Tibial nerve (tissue), 3 donors: Measurements from ENCODE around the gene LZTR1.

Source experiments
- CTCF ChIP-seq, 5 experiments: fragments of 200-600 bp in 3 of 5; fragments of 450-650 bp in 2 of 5; sonication (generic) in 3 of 5; IDR thresholded peaks; one replicate each; pipeline ENCODE4 v1.5.1; 2016 to 2019; ENCODE audit warnings: antibody characterized with exemption in 5 of 5, mild to moderate bottlenecking in 3 of 5, moderate library complexity in 2 of 5
- POLR2A ChIP-seq, 2 donors: fragments of 450-650 bp; IDR thresholded peaks; one replicate each; pipeline ENCODE4 v1.6.1; 2017; ENCODE audit warnings: antibody characterized with exemption in 2 of 2, mild to moderate bottlenecking in 2 of 2, moderate library complexity in 2 of 2

- TF ChIP-seq CTCF (IDR thresholded peaks at IDR 0.05) (no peak), POLR2A (IDR thresholded peaks at IDR 0.05) (no peak)
Observed at GRCh38 chr22:20970939-20971657, 11.0 kb upstream of the LZTR1 start.
